Memory B cell (primary cell): Measurements from ENCODE around the gene PPP1R2B.
A peak's percentile ranks its signal among the peaks of the same experiment; 100 is the strongest.
"Not testable (repeated sequence)": the region's sequence is repeated elsewhere in the genome, so short reads cannot be mapped to it uniquely, and the experiment has no call there.

ENCODE experiments used
- ATAC-seq: fragments of 150-1000 bp; cut with Tn5 transposase; 2 replicates; pipeline ENCODE4 v1.10.0; 2021; ENCODE audit warnings: low read depth, mild to moderate bottlenecking, moderate library complexity
- DNase-seq, 2 donors: peaks; one replicate each; pipeline ENCODE4 v3.0.0; 2022; ENCODE audit warnings: low spot score in 2 of 2
- H3K27ac Mint-ChIP-seq: one replicate; pipeline ENCODE4 v1.8.0; 2022; ENCODE audit warnings: mild to moderate bottlenecking, moderate library complexity, mixed read lengths
- H3K27me3 Mint-ChIP-seq: one replicate; pipeline ENCODE4 v1.8.0; 2022; ENCODE audit warnings: mixed read lengths
- H3K36me3 Mint-ChIP-seq: one replicate; pipeline ENCODE4 v1.8.0; 2022; ENCODE audit warnings: mild to moderate bottlenecking, mixed read lengths
- H3K4me1 Mint-ChIP-seq: one replicate; pipeline ENCODE4 v1.8.0; 2022; ENCODE audit warnings: mixed read lengths
- H3K4me3 Mint-ChIP-seq: one replicate; pipeline ENCODE4 v1.8.0; 2022; ENCODE audit warnings: mild to moderate bottlenecking, moderate library complexity, mixed read lengths
- H3K9me3 Mint-ChIP-seq: one replicate; pipeline ENCODE4 v1.8.0; 2022; ENCODE audit warnings: mixed read lengths

The PPP1R2B gene

DNA sequence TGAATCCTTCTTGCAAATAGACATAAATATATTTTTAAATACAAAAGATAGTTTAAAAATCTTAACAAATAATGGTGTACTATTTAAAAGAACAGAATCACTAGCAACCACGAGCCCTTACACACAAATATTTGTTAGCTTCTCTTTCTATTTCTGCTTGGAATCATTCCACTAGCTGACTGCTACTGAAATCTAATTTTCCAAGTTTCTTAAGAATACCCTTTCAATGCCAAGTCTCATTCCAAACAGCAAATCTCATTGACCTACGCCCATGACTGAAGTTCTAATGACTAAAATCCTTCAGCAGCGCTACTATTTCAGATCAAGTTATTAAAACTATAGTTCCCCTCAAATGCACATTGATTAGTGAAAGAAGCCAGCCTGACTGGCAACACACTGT is 13.2 kb upstream of the PPP1R2B start:
- no peak overlapping the region for H3K27ac Mint-ChIP-seq
- DNase-seq: no peak
- peaks cover 15% of the 10 kb centered on the region for H3K27me3 Mint-ChIP-seq
- H3K36me3 Mint-ChIP-seq: no peaks in the 10 kb centered on the region
- no peak overlapping the region for H3K4me3 Mint-ChIP-seq
- no peaks in the 10 kb centered on the region for H3K9me3 Mint-ChIP-seq
- no peak for ATAC-seq
- peaks cover 6% of the 10 kb centered on the region for H3K4me1 Mint-ChIP-seq

DNA sequence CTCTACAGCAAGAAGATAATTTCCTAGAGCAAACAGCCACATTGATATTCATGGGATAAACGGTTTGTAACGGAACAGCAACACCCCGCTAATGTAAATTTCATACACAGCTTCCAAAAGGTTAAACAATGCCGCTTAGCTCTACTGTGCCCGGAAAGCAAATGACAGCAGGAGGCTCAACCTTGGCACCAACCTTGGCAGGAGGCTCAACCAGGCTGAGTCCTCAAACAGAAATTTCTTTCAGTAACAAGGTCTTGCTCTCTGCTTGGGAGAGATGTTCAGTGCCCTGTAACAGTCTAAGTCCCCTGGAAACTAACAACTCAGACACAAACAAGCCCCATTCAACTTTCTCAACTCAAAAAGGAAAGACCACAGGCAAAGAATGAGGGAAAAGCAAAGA is 11.1 kb upstream of the PPP1R2B start:
- no peaks in the 10 kb centered on the region for H3K36me3 Mint-ChIP-seq
- ATAC-seq (no peak), DNase-seq (no peak)
- no peaks in the 10 kb centered on the region for H3K9me3 Mint-ChIP-seq
- no peak overlapping the region for H3K4me3 Mint-ChIP-seq
- H3K27ac Mint-ChIP-seq: no peak overlapping the region
- H3K27me3 Mint-ChIP-seq: peaks cover 14% of the 10 kb centered on the region
- H3K4me1 Mint-ChIP-seq: peaks cover 6% of the 10 kb centered on the region

DNA sequence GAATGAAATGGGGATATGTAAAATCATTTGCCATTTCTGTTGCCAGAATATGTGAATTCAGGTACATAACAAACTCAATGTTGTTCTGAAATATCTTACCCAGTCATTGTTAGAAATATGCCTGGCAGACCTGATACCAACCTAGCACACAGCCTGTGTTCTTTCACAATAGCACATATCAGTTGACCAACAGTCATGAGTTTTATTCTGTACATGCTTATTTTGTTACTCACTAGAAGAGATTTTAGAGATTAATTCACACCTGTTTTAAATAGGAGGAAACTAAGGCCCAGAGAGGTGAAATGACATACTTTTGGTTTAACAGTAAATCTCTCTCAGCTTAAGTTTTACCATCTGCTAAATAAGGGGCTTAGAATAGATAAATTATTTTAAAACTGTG is 8.4 kb upstream of the PPP1R2B start:
- no peaks in the 10 kb centered on the region for H3K4me1 Mint-ChIP-seq
- no peak overlapping the region for H3K4me3 Mint-ChIP-seq
- H3K27ac Mint-ChIP-seq: no peak overlapping the region
- ATAC-seq (no peak), DNase-seq (no peak)
- no peaks in the 10 kb centered on the region for H3K9me3 Mint-ChIP-seq
- no peaks in the 10 kb centered on the region for H3K36me3 Mint-ChIP-seq
- H3K27me3 Mint-ChIP-seq: peaks cover 11% of the 10 kb centered on the region

DNA sequence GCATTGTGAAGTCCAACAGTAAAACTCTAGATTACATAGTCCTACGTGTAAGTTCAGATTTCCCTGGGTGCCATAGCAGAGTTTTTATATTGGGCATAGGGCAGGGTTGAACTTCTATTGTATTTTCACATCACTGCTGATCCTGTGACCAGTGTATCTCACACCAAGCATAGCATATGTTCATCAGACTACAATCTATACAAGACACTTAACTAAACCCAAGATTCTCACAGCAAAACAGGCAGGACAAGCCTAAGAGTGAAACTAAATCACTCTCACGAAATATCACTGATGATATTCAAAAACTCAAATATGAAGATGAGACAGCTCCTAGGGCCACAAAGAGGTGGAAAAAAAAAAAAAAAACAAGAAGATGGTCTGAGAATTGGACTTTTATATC is 3.2 kb upstream of the PPP1R2B start:
- ATAC-seq (no peak), DNase-seq (no peak)
- H3K27ac Mint-ChIP-seq: no peak overlapping the region
- no peak overlapping the region for H3K4me3 Mint-ChIP-seq
- H3K4me1 Mint-ChIP-seq: no peaks in the 10 kb centered on the region
- peaks cover 2% of the 10 kb centered on the region for H3K36me3 Mint-ChIP-seq
- peaks cover 5% of the 10 kb centered on the region for H3K9me3 Mint-ChIP-seq
- H3K27me3 Mint-ChIP-seq: peaks cover 12% of the 10 kb centered on the region

DNA sequence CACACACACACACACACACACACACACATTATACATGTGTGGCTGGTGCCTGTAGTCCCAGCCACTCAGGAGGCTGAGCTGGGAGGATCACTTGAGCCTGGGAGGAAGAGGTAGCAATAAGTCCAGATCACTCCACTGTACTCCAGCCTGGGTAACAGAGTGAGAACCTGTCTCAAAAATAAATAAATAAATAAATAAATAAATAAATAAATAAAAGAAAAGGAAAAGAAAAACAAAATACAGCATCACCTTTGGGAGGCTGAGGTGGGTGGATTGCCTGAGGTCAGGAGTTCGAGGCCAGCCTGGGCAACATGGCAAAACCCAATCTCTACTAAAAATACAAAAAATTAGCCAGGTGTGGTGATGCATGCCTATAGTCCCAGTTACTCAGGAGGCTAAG is 1.6 kb upstream of the PPP1R2B start:
- not testable (repeated sequence) for ATAC-seq, H3K27ac Mint-ChIP-seq, H3K4me3 Mint-ChIP-seq, H3K36me3 Mint-ChIP-seq, H3K9me3 Mint-ChIP-seq, DNase-seq, H3K4me1 Mint-ChIP-seq
- peaks cover 11% of the 10 kb centered on the region for H3K27me3 Mint-ChIP-seq

DNA sequence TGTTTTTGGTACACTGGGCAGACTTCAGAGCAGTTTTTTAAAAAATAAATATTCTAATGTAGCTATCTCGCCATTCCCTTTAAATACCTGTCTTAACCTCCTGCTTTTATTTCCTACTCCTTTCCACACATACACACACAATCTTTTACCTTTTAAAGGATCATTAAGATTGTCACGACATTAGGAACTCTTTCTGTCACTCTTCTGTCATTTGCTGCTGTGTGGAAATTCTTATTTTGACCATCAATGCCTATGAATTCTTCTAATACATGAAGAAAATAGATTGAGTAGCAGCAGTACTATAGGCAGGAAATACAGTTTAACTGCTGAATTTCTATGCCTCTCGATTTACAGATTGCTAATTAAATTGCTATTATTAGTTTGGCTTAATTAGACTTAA is 1.8 kb downstream of the PPP1R2B start:
- Mint-ChIP-seq H3K27me3 (peaks cover 8% of the 10 kb centered on the region), H3K36me3 (peaks cover 5% of the 10 kb centered on the region), H3K9me3 (peaks cover 15% of the 10 kb centered on the region), H3K4me1 (no peaks in the 10 kb centered on the region), H3K4me3 (no peak overlapping the region), H3K27ac (no peak overlapping the region)
- no peak for DNase-seq
- no peak for ATAC-seq

DNA sequence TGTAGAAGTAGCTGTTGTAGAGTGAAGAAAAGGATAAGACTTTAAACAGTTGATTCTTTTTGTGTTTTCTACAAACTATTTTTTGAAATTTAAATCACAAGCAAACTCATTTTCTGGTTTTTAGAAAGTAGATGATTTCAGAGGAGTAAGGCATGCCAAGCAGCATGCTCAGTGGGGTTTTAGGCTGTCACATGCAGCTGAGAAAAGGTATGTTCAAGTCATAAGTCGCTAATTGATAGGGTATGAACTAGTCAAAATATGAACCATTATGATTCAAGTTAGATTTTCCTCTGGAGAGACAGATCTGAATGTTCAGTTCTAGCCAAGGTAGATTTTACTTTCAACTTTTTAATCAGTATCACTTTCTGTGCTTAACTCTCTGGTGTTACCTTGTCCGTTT is 3.0 kb downstream of the PPP1R2B start:
- not testable (repeated sequence) for H3K27ac Mint-ChIP-seq, H3K4me1 Mint-ChIP-seq, H3K36me3 Mint-ChIP-seq, H3K27me3 Mint-ChIP-seq, DNase-seq, H3K4me3 Mint-ChIP-seq, ATAC-seq
- peaks cover 13% of the 10 kb centered on the region for H3K9me3 Mint-ChIP-seq

DNA sequence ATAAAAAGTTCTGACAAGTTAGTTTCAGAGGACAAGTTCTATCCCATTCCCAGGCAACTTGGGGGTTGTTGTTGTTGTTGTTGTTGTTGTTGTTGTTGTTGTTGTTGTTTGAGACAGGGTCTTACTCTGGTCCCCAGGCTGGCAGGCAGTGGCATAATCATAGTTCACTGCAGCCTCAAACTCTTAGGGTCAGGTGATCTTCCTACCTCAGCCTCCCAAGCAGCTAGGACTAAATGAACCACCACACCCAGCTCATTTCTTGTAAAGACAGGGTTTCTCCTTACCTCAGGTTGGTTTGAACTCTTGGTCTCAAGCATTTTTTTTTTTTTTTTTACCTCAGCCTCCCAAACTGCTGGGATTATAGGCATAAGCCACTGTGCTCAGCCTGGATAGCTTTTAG is 15.3 kb downstream of the PPP1R2B start:
- Mint-ChIP-seq H3K4me3 (no peak overlapping the region), H3K27ac (no peak overlapping the region), H3K4me1 (no peaks in the 10 kb centered on the region), H3K27me3 (peaks cover 3% of the 10 kb centered on the region), H3K36me3 (no peaks in the 10 kb centered on the region), H3K9me3 (peaks cover 3% of the 10 kb centered on the region)
- no peak for DNase-seq
- ATAC-seq: no peak

- Mint-ChIP-seq H3K4me3 (no peak overlapping the region), H3K27me3 (peaks cover 8% of the 10 kb centered on the region), H3K4me1 (no peaks in the 10 kb centered on the region), H3K27ac (no peak overlapping the region), H3K9me3 (peaks cover 16% of the 10 kb centered on the region), H3K36me3 (no peaks in the 10 kb centered on the region)
- ATAC-seq: no peak
- DNase-seq: no peak
These were observed 20.4 kb downstream of the PPP1R2B start for GRCh38 chr5:156870498-156870839.

GRCh38 chr5:156871212-156871611 is 21.1 kb downstream of the PPP1R2B start:
- peaks cover 8% of the 10 kb centered on the region for H3K27me3 Mint-ChIP-seq
- DNase-seq (no peak), ATAC-seq (no peak)
- no peaks in the 10 kb centered on the region for H3K4me1 Mint-ChIP-seq
- H3K9me3 Mint-ChIP-seq: peaks cover 16% of the 10 kb centered on the region
- H3K36me3 Mint-ChIP-seq: no peaks in the 10 kb centered on the region
- no peak overlapping the region for H3K27ac Mint-ChIP-seq
- no peak overlapping the region for H3K4me3 Mint-ChIP-seq

DNA sequence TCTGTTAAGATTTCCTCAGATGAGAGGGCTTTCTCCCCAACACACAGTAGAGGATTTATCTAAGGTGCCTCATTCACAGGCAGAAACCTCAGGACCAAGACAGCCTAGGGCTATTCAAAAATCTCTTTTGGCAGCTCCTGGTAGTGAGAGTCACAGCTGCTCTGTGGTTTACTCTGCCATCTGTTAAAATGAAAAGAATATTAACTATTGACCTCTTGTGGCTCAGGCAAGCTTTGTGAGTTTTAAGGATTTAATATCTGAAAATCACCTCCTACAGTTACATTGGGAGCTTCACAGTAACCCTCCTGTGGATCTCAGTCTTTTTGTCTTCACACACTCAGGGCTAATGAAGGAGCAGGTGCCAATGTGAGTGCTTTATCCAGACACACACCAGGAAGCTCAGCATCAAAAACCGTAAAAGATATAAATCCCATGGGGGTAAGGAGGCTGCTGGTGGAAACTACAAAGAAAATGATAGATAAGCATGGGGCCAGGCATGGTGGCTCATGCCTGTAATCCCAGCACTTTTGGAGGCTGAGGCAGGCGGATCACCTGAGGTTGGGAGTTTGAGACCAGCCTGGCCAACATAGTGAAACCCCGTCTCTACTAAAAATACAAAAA is 29.7 kb downstream of the PPP1R2B start:
- Mint-ChIP-seq H3K4me3 (no peak overlapping the region), H3K9me3 (no peaks in the 10 kb centered on the region), H3K36me3 (no peaks in the 10 kb centered on the region), H3K27ac (no peak overlapping the region), H3K4me1 (peaks cover 4% of the 10 kb centered on the region), H3K27me3 (peaks cover 6% of the 10 kb centered on the region)
- no peak for DNase-seq
- ATAC-seq: no peak

DNA sequence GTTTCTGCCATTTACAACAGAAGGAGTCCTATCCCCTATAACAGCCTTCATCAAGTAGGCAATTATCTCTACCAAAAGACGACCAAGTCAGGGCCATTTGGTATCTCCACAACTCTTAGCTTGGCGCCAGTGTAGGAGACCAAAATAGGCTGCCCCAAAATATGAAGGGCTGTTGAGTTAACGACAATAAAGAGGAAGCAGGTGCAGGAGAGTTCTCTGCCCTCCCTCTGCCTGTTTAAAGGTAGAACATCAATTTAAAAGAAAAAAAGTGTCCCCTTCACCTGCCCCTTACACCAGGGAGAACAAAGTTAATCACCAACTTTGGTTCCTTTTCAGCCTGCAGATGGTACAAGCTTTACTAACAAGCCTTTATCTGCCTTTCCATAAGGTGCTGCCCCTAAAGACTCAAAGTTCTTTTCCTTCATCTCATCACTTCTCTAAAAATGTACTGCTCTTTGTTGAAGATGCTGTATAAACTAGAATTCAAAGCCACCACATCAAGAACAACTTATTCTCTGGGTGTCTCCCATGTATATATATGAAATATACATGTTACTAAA is 33.3 kb downstream of the PPP1R2B start:
- H3K4me3 Mint-ChIP-seq: no peak overlapping the region
- no peaks in the 10 kb centered on the region for H3K9me3 Mint-ChIP-seq
- ATAC-seq: peak; percentile 34
- H3K27ac Mint-ChIP-seq: no peak overlapping the region
- DNase-seq: no peak
- H3K4me1 Mint-ChIP-seq: peaks cover 4% of the 10 kb centered on the region
- H3K27me3 Mint-ChIP-seq: peaks cover 3% of the 10 kb centered on the region
- no peaks in the 10 kb centered on the region for H3K36me3 Mint-ChIP-seq

- DNase-seq: no peak
- peaks cover 13% of the 10 kb centered on the region for H3K4me1 Mint-ChIP-seq
- ATAC-seq: no peak
- H3K9me3 Mint-ChIP-seq: no peaks in the 10 kb centered on the region
- no peaks in the 10 kb centered on the region for H3K36me3 Mint-ChIP-seq
- H3K27ac Mint-ChIP-seq: no peak overlapping the region
- H3K4me3 Mint-ChIP-seq: no peak overlapping the region
- H3K27me3 Mint-ChIP-seq: no peaks in the 10 kb centered on the region
These were observed 38.4 kb downstream of the PPP1R2B start for GRCh38 chr5:156888520-156888919.

- Mint-ChIP-seq H3K27ac (peak overlapping the region; percentile 28), H3K4me1 (peaks cover 17% of the 10 kb centered on the region), H3K27me3 (no peaks in the 10 kb centered on the region), H3K36me3 (peaks cover 3% of the 10 kb centered on the region), H3K9me3 (peaks cover 2% of the 10 kb centered on the region), H3K4me3 (no peak overlapping the region)
- DNase-seq (no peak), ATAC-seq (no peak)
These were observed 42.1 kb downstream of the PPP1R2B start for GRCh38 chr5:156892223-156892622.

DNA sequence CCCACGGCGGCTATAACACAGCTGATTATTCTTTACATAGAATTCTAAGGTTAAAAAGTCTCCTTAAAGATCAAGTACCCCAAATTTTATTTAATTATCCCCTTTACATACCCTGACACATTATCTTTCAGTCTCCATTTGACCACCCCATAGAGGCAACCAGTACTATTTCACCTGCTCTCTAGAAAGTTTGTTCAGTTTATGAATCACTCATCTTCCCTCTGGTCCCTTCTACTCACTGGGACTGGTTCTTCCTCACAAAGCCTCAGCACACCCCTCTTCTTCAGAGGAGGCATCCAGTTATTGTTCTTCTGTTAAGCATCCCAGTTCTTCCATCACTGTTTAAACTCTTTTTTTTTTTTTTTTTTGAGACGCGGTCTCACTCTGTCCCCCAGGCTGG is 42.8 kb downstream of the PPP1R2B start:
- Mint-ChIP-seq H3K4me3 (no peak overlapping the region), H3K27ac (peak overlapping the region; percentile 49), H3K9me3 (peaks cover 2% of the 10 kb centered on the region), H3K36me3 (peaks cover 3% of the 10 kb centered on the region), H3K27me3 (no peaks in the 10 kb centered on the region), H3K4me1 (peaks cover 17% of the 10 kb centered on the region)
- DNase-seq: no peak
- no peak for ATAC-seq
